NCI-H460 (cell line): ENCODE data around the gene DGKQ. TPM values are rescaled to one million over a fixed set of nuclear protein-coding genes. Genes with fewer than 3 reads are reported as not detected.
A peak's percentile ranks its signal among the peaks of the same experiment; 100 is the strongest.
"Not testable (repeated sequence)": the region's sequence is repeated elsewhere in the genome, so short reads cannot be mapped to it uniquely, and the experiment has no call there.

Experiments used
- DNase-seq: peaks from one replicate; pipeline ENCODE4 v3.0.0-alpha.2; 2016; ENCODE audit warnings: low read depth; ENCODE audit errors: extremely low read depth
- total RNA-seq: library from RNA; depleted of rRNA; stranded (reverse); fragments of >200 nt; shearing (Covaris generic); gene quantifications from 2 replicates; pipeline ENCODE4 v1.2.3, GENCODE V29; 2014

DGKQ gene
- total RNA-seq, 1 experiment from 2014 or later: 7.9 TPM

DNA sequence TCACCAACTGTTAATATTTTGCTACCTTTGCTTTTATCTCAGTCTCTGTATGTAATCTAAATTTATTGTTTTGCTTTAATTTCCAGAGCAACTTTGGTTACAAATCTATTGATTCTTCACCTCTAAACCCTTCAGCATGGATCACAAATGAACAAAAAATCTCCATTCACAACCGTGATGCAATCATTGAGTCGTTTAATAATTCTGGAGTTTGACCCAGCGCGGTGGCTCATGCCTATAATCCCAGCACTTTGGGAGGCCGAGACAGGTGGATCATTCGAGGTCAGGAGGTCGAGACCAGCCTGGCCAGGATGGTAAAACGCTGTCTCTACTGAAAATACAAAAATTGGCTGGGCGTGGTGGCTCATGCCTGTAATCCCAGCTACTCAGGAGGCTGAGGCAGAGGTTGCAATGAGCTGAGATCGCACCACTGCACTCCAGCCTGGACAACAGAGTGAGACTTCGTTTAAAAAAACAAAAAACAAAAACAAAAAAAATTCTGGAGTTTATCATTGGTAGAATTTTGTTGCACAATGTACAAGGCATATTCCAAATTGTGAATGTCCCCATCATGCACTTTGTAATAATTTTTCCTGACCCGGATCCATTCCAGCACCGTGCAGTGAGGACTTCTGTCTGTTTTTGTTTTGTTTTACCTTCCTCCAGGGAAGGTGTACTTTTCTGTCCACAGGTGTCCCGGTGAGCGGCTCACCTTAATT is 11.1 kb upstream of the DGKQ start:
- DNase-seq: no peak

DNA sequence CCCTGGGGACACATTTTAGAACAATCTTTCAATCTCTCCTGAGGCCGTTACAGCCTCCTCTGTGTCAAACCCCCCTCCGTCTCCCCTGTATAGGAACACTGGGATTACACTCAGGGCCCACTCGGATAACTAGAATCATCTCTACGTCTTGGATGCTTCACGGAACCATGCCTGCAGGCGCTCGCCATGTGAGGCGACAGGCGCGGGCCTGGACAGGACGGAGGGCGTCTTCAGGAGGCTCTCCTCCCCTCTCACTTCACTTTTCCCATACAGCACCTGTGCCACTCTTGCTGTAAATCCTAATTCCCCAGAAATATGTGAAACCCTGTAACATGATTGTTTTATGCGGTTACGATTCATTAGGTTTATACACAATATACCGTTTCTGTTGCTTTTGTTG is 9.4 kb upstream of the DGKQ start:
- no peak for DNase-seq

GRCh38 chr4:982291-982690 is 8.9 kb upstream of the DGKQ start:
- DNase-seq: no peak

- DNase-seq: peak; percentile 24
These were observed 5.8 kb upstream of the DGKQ start for GRCh38 chr4:978957-979701.

DNA sequence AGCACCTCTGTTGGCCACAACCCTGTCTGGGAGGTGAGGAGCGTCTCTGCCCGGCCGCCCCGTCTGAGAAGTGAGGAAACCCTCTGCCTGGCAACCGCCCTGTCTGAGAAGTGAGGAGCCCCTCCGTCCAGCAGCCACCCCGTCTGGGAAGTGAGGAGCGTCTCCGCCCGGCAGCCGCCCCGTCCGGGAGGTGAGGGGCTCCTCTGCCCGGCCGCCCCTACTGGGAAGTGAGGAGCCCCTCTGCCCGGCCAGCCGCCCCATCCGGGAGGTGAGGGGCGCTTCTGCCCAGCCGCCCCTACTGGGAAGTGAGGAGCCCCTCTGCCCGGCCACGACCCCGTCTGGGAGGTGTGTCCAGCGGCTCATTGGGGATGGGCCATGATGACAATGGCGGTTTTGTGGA is 2.6 kb upstream of the DGKQ start:
- DNase-seq: not testable (repeated sequence)

- no peak for DNase-seq
These were observed 1.3 kb upstream of the DGKQ start for GRCh38 chr4:974668-975067.

DNA sequence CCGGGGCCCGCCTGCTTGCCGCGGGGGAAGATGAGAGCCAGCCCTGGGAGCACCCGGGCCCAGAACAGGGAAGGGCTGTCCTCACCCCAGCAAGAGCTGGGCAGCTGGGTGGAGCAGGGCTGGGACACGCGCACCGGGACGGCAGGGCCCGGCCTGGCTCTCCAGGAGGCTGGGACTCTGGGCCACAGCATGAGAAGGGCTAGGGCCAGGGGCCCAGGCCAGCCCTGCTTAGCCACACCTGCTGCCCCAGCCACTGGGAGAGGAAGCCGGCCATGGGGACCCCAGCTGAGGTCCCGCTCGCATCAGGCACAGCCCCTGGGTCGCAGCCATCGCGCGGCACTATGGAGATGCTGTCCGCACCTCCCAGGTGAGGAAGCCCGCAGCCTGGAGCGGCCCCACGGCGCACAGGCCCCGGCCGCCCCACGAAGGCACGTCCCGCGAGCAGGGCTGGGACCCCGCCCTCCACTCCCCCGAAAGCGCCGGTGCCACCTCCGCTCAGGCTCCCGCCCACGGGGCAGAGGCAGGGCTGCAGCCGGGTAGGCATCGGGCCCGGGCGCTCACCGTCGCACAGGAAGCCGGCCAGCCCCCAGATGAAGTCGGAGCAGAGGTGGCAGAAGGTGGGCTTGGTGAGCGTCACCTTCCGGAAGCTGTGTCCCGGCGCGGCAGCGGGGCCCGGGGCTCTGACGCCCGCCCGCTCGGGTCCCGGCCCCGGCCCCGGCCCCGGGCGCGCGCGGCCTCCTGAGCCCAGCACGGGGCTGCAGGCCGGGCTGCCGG is 531 bp downstream of the DGKQ start:
- no peak for DNase-seq

DNA sequence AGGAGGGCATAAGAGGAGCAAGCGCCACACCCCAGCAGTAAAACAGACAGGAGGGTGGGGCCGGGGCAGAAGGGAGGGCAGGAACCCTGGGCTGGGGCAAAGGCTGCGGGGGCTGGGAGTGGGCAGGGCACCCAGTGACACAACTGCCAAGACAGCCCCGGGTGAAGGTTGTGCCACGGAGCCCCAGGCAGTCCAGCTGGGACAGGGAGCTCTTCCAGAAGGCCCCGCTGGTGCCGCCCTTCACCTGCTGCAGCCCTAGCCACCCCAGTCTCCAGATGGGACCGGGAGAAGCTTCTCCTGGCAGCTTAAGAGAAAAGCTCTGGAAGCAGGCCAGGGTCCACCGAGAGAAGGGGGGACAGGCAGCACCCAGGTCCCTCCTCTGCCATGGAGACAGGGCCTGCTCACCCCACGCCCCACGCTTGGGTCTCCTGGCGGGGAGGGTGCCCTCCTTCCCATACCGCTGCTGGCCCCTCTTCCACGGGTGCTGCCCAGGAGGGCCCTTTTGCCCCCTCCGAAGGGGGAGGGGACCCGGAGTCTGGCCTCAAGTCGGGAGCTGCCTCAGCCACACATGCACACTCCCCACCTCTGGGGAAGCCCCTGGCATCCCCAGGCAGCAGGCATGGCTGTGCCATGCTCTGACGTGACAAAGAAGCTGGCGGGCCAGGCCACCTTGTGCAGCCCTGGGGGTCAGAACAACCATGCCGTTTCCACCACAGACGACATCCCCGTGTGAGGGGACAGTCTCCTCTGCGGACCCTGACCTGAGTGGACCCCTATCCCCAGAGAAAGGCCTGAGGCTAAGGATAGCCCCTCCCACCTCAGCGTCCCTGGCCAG is 1.5 kb downstream of the DGKQ start:
- DNase-seq: no peak

- DNase-seq: no peak
These were observed 2.4 kb downstream of the DGKQ start for GRCh38 chr4:970854-971520.

DNA sequence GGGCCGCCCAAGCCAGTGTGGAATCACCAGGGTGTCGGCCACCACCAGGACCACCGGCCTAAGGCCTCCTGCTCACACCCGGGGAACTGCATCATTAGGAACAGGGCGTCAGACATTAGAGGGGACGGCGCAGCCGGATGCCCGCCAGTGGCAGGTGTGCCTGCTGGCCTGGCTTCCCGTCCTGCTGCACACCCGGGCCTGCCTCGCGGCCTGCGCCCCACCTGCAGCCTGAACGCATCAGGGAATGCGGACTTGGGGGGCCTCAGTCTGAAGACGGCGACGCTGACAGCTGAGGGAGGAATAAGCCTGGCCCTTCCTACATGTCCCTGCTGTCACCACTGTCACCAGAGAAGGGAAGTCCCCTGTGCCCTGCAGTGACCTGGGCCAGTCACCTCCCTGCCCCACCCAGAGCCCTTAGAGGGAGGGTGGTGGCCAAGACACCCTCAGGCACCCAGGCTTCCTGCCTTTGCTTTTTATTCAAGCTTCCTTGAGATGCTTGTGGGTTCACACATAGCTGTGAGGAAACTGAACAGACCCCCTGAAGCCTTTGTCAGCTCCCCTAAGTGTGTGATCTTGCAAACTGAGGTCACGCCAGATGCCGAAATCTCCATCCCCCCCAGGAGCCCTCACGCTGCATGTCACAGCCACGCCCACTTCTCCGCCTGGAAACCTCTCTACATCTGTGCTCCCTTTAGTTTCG is 3.2 kb downstream of the DGKQ start:
- DNase-seq: no peak

- DNase-seq: no peak
These were observed 4.6 kb downstream of the DGKQ start for GRCh38 chr4:968621-969394.

GRCh38 chr4:968221-968620 is 5.1 kb downstream of the DGKQ start:
- no peak for DNase-seq

DNA sequence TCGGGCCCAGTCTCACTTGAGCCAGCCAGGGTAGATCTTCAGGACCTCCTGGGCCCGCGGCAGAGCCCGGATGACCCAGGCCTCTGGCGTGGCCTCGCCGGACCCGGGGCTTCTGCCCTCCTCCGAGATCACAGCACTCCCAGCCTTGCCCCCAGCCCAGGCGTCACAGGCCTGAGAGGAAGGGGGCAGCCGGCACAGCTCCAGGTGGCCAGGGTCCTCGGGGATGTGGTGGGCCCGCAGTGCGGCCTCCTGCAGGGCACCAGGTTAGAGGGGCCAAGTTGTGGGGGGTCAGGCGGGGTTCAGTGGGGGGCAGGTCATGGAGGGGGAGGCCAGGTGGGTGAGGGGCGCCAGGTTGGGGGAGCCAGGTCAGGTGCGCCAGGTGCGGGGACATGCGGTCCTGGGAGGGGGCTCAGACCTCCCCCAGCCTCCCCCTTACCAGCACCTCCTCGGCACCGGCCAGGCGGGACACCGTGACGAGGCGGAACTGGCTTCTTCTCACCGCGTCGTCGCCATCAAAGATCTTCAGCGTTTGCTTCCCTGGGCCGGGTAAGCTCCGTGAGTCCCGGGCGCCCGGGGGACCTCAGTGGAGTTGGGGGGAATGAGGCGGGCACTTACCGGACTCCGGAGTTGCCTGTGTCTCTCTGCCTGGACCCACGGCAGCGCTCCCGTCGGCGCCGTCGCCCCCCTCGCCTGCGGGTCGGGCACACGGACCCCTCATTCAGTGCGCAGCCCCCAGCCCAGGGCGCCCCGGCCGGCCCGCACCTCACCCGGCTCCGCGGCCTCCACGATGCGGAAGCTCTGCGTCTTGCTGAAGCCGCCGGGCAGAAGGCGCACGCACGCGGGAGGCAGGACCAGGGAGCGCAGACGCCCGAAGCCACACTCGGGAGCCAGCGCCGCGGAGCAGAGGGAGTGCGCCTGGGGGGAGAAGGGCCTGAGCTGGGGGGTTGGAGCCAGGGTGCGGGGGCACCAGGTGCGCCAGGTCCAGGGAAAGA is 6.0 kb downstream of the DGKQ start:
- DNase-seq: no peak

DNA sequence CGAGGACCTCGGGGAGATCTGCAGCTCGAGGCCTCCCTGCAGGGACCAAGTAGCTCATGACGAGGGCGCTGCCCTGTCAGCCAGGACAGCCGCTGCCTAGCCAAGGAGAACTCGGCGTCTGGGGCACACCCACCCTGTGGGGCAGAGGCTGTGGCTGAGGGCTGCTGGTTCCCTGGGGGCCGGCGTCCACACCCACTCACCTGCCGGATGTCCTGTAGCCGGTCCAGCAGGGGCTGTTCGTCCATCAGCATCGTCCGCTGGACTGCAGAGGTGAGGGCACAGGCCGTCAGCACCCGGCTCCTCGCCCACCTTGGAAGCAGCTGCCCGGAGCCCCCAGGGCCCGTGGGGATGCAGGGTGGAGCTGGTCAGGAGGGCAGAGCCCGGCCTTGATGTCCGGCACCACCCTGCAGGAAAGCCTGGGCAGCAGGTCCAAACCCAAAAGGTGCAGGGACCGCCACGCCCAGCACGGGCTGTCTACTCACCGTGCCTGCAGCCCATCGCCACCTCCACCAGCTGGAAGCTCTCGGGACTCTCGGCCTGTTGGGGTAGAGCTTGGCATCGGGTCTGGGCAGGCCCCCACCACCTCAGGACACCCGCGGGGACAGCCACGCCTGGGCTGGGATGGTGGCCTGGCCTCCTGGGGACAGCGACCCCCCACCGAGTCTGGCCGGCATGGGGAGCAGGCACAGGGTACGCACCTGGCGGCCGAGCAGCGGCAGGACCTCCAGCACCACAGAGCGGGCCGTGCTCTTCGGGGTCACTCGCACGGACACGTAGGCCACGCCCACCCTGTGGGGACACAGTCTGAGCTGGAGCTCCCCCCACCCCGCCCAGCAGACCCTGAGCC is 6.9 kb downstream of the DGKQ start:
- DNase-seq: no peak

DNA sequence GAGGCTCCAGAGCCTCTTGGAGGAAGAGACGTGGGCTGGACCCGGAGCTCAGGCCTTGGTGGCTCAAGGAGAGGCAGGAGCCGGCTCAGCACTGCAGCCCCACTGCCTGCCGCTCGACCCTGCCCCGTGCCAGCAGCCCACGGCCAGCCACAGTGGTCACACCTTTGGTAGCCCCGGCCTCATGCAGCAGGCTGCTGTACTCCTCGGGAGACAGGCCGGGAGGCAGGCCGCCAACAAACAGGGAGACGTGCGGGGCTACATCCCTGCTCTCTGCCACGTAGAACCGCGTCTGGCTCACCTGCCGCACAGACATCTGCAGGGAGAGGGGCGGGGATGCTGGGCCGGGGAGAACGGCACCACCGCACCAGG is 7.6 kb downstream of the DGKQ start:
- DNase-seq: no peak

GRCh38 chr4:965048-965765 is 8.2 kb downstream of the DGKQ start:
- no peak for DNase-seq
